ENCODE measurements around the gene MED13. TPM values are rescaled to one million over a fixed set of nuclear protein-coding genes. Genes with fewer than 3 reads are reported as not detected.
"Not testable (repeated sequence)": the region's sequence is repeated elsewhere in the genome, so short reads cannot be mapped to it uniquely, and the experiment has no call there.

Gene MED13
- total RNA-seq, 1 donor from 2014 or later = 56.6 TPM

DNA sequence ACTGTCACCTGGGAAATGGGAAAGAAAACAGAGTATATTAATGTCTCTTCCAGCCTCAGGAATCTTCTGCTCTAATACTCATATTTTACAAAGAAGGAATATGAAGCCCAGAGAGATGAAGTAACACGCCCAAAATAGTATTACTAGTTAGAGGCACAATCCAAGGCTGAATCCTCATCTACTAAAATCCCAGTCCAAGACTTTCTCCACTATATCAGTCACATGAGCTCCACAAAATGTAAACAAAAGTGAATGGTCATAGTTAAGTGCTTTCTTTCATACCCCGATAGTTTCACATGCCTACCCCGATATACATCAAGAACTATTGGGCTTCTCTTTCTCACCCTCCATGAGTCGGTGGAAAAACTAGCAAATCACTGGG is 138.3 kb downstream of the MED13 start:
- Mint-ChIP-seq H3K4me3 (peak overlapping the region; percentile 95), H3K9me3 (no peaks in the 10 kb centered on the region), H3K36me3 (peaks cover 3% of the 10 kb centered on the region), H3K4me1 (ENCODE audit: unreplicated experiment) (peaks cover 18% of the 10 kb centered on the region), H3K27ac (peak overlapping the region; percentile 92), H3K27me3 (no peaks in the 10 kb centered on the region)
- no peak for DNase-seq (ENCODE audit: extremely low spot score, unreplicated experiment)
- TF ChIP-seq, protein P1, sequence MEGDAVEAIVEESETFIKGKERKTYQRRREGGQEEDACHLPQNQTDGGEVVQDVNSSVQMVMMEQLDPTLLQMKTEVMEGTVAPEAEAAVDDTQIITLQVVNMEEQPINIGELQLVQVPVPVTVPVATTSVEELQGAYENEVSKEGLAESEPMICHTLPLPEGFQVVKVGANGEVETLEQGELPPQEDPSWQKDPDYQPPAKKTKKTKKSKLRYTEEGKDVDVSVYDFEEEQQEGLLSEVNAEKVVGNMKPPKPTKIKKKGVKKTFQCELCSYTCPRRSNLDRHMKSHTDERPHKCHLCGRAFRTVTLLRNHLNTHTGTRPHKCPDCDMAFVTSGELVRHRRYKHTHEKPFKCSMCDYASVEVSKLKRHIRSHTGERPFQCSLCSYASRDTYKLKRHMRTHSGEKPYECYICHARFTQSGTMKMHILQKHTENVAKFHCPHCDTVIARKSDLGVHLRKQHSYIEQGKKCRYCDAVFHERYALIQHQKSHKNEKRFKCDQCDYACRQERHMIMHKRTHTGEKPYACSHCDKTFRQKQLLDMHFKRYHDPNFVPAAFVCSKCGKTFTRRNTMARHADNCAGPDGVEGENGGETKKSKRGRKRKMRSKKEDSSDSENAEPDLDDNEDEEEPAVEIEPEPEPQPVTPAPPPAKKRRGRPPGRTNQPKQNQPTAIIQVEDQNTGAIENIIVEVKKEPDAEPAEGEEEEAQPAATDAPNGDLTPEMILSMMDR (conservative IDR thresholded peaks at IDR 0.05) = no peak

DNA sequence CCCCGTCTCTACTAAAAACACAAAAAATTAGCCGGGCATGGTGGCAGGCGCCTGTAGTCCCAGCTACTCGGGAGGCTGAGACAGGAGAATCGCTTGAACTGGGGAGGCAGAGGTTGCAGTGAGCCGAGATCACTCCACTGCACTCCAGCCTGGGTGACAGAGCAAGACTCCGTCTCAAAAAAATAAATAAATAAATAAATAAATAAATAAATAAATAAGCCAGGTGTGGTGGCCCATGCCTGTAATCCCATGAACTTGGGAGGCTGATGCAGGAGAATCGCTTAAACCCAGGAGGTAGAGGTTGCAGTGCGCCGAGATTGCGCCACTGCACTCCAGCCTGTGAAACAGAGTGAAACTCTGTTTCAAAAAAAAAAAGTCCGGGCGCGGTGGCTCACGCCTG is 149.9 kb downstream of the MED13 start:
- H3K4me3 Mint-ChIP-seq; H3K9me3 Mint-ChIP-seq; H3K27me3 Mint-ChIP-seq; H3K4me1 Mint-ChIP-seq (ENCODE audit: unreplicated experiment); DNase-seq (ENCODE audit: extremely low spot score, unreplicated experiment); H3K27ac Mint-ChIP-seq: not testable (repeated sequence)
- H3K36me3 Mint-ChIP-seq = peaks cover 29% of the 10 kb centered on the region

DNA sequence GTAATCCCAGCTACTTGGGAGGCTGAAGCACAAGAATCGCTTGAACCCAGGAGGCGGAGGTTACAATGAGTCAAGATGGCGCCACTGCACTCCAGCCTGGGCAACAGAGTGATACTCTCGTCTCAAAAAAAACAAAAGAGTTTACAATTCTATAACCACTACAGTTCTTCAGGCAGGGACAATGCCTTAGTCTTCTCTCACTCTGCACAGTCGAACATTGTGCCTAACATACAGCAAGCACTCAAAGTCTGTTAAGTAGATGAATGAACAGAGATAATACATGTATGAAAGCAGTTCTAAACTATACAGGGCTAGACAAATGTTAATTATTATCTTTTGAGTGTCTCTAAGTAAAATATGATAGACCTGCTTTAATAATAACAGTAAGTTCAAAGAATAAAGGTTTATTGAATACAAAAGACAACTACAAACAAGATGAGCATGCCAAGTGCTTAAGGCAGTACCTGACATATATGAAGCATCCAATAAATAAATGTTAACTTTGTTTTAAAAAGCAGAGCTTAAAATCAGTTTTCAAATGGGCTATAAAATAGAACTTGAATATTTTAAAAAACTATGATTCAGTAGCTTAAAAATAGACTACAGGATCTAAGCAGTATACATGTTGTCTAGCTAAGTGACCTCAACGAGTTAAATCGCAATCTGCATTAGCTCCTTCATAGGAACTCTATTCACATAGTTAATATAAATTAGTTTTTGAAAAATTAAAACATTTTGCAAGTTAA is 156.6 kb downstream of the MED13 start:
- no peaks in the 10 kb centered on the region for H3K27me3 Mint-ChIP-seq
- H3K4me1 Mint-ChIP-seq (ENCODE audit: unreplicated experiment) = no peaks in the 10 kb centered on the region
- H3K36me3 Mint-ChIP-seq = peaks cover 18% of the 10 kb centered on the region
- TF ChIP-seq, protein P1 (conservative IDR thresholded peaks at IDR 0.05) = no peak
- DNase-seq (ENCODE audit: extremely low spot score, unreplicated experiment) = no peak
- H3K9me3 Mint-ChIP-seq = no peaks in the 10 kb centered on the region
- no peak overlapping the region for H3K4me3 Mint-ChIP-seq
- no peak overlapping the region for H3K27ac Mint-ChIP-seq

DNA sequence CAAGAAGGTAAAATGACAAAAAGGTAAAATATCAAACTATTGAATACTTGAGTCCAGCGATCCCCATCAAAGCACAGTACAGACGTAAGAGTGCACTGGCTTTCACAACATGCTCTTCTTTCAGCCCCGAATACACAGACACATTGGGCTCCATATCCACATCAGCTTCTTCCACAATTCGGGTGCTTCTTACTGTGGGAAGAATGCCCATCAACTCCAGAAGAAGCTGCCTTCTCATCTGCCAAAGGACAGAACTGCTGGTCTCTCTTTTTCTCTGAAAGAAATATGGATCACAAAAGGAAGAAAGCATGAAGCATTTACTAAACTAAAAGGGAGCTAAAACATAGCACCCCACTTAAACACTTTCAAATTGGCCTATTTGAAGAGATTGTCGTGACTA is 157.7 kb downstream of the MED13 start:
- Mint-ChIP-seq H3K27me3 (no peaks in the 10 kb centered on the region), H3K9me3 (no peaks in the 10 kb centered on the region), H3K27ac (no peak overlapping the region), H3K4me1 (ENCODE audit: unreplicated experiment) (no peaks in the 10 kb centered on the region), H3K4me3 (no peak overlapping the region), H3K36me3 (peaks cover 18% of the 10 kb centered on the region)
- TF ChIP-seq, protein P1 (conservative IDR thresholded peaks at IDR 0.05) = no peak
- DNase-seq (ENCODE audit: extremely low spot score, unreplicated experiment) = no peak

DNA sequence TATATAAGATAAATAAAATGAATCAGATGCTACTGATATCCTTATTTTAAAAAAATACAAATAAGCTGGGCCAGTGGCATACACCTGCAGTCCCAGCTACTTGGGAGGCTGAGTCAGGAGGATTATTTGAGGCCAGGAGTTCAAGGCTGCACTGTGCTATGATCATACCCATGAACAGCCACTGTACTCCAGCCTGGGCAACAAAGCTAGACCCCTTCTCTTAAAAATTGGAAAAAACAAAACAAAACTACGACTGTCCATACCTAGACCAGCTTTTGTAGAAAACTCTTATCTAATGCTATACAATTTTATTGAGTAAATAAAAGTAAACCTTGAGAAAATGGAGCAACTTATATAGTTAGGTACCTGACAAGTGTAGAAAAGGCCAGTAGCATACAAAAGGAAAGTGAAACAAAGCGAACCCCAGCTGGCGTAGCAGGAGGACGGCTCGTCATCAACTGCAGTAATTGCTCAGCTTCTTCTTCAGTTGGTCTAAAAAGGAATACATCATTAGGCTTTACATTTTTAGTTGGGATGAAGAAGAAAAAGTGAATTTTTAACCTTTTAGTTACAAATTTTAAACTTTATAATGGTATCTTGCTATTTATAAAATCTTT is 160.9 kb downstream of the MED13 start:
- TF ChIP-seq, protein P1 (conservative IDR thresholded peaks at IDR 0.05) = no peak
- H3K27ac Mint-ChIP-seq = no peak overlapping the region
- peaks cover 15% of the 10 kb centered on the region for H3K36me3 Mint-ChIP-seq
- no peak overlapping the region for H3K4me3 Mint-ChIP-seq
- H3K4me1 Mint-ChIP-seq (ENCODE audit: unreplicated experiment) = no peaks in the 10 kb centered on the region
- H3K9me3 Mint-ChIP-seq = no peaks in the 10 kb centered on the region
- H3K27me3 Mint-ChIP-seq = no peaks in the 10 kb centered on the region
- no peak for DNase-seq (ENCODE audit: extremely low spot score, unreplicated experiment)

DNA sequence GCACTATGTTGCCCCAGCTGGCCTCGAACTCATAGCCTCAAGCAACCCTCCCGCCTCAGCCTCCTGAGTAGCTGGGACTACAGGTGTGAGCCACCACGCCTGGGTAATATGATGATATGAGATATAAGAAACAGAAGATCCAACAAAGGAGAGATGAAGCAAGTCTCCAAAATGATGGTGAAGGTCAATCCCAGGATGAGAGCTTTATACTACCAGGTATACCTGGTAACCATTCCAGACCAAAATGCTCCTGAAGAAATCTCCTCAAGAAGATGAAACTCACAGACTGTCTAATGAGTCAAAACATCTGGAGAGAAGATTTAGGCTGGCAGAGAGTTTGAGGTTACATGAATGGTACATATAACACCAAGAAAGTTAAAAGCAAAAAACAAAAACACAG is 161.8 kb downstream of the MED13 start:
- TF ChIP-seq, protein P1 (conservative IDR thresholded peaks at IDR 0.05) = no peak
- DNase-seq (ENCODE audit: extremely low spot score, unreplicated experiment) = no peak
- Mint-ChIP-seq H3K4me1 (ENCODE audit: unreplicated experiment) (no peaks in the 10 kb centered on the region), H3K36me3 (peaks cover 15% of the 10 kb centered on the region), H3K4me3 (no peak overlapping the region), H3K27ac (no peak overlapping the region), H3K9me3 (no peaks in the 10 kb centered on the region), H3K27me3 (no peaks in the 10 kb centered on the region)
